ENCODE data around the gene MYO15A.

Gene MYO15A

DNA sequence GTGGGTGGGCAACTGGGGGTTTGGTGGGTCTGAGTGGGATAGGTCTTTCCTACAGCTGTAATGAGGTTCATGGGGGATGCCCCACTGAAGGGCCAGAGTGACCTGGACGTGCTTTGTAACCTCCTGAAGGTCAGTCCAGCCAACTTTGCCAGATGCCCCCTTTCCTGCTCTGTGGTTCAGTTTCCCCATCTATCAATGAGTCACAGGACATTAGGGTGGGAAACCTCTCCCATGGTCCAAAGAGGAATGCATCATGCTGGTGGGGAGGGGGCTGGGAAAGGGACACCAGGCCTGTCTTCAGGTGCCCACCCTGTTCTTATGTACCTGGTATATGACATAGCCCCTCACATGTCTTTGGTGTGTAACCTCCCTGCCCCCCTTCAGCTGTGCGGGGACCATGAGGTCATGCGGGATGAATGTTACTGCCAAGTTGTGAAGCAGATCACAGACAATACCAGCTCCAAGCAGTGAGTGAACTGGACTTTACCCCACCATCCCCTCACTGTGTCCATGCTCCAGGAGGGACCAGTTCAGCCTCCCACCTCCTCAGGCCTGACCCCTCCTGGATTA lies 51.1 kb downstream of the MYO15A start:
- Histone ChIP-seq H3K9me3 (ENCODE audit: control insufficient read depth, insufficient read depth, low read depth, low read length) (no peaks in the 10 kb centered on the region), H3K27ac (ENCODE audit: extremely low read depth, low read depth, low read length) (no peak overlapping the region), H3K36me3 (ENCODE audit: control insufficient read depth in 2 of 2, insufficient read depth in 1 of 2, low read length in 2 of 2) (no peaks in the 10 kb centered on the region), H3K4me1 (ENCODE audit: control insufficient read depth, insufficient read depth, low read length) (no peaks in the 10 kb centered on the region), H3K4me3 (ENCODE audit: low read depth, low read length) (no peak overlapping the region)
- TF ChIP-seq, protein P1, sequence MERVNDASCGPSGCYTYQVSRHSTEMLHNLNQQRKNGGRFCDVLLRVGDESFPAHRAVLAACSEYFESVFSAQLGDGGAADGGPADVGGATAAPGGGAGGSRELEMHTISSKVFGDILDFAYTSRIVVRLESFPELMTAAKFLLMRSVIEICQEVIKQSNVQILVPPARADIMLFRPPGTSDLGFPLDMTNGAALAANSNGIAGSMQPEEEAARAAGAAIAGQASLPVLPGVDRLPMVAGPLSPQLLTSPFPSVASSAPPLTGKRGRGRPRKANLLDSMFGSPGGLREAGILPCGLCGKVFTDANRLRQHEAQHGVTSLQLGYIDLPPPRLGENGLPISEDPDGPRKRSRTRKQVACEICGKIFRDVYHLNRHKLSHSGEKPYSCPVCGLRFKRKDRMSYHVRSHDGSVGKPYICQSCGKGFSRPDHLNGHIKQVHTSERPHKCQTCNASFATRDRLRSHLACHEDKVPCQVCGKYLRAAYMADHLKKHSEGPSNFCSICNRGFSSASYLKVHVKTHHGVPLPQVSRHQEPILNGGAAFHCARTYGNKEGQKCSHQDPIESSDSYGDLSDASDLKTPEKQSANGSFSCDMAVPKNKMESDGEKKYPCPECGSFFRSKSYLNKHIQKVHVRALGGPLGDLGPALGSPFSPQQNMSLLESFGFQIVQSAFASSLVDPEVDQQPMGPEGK (tag by site-specific recombination; IDR thresholded peaks at IDR 0.05) = peak; percentile 26; the same call in 1 of the 2 replicates
- TF ChIP-seq ZSCAN23 (tag by site-specific recombination; IDR thresholded peaks at IDR 0.05) = no peak
- no peak for TF ChIP-seq ZNF677 (tag by site-specific recombination; IDR thresholded peaks at IDR 0.05)
- TF ChIP-seq ZBTB10 (tag by site-specific recombination; IDR thresholded peaks at IDR 0.05) = no peak
- TF ChIP-seq KLF17 (tag by site-specific recombination; IDR thresholded peaks at IDR 0.05) = 0 out of 2 replicates have a peak, but pooled peaks have one; percentile 63
- TF ChIP-seq ZNF274 (IDR thresholded peaks at IDR 0.05; ENCODE audit: low read length) = no peak
- TF ChIP-seq ZNF274 (tag by site-specific recombination; IDR thresholded peaks at IDR 0.05; ENCODE audit: borderline replicate concordance) = no peak
- TF ChIP-seq ZNF776 (tag by site-specific recombination; IDR thresholded peaks at IDR 0.05; ENCODE audit: borderline replicate concordance) = no peak
- no peak for TF ChIP-seq ZNF155 (tag by site-specific recombination; IDR thresholded peaks at IDR 0.05)
- no peak for TF ChIP-seq ZNF174 (tag by site-specific recombination; IDR thresholded peaks at IDR 0.05)
- TF ChIP-seq ZNF629 (tag by site-specific recombination; IDR thresholded peaks at IDR 0.05) = peak; percentile 28; the same call in 1 of the 2 replicates
- TF ChIP-seq ZNF600 (tag by site-specific recombination; IDR thresholded peaks at IDR 0.05) = peak; percentile 35; the same call in 1 of the 2 replicates
- TF ChIP-seq FEZF1 (tag by site-specific recombination; IDR thresholded peaks at IDR 0.05) = no peak
- CTCF ChIA-PET = interaction anchor here (1.8 kb wide), 1 partner anchor 18 kb away, joined by 7 read pairs; no protein-coding TSS in a partner anchor
- POLR2A ChIA-PET = interaction anchor here (2.0 kb wide), 1 partner anchor 24 kb away, joined by 8 read pairs; the partner anchor contains the start of gene ALKBH5

DNA sequence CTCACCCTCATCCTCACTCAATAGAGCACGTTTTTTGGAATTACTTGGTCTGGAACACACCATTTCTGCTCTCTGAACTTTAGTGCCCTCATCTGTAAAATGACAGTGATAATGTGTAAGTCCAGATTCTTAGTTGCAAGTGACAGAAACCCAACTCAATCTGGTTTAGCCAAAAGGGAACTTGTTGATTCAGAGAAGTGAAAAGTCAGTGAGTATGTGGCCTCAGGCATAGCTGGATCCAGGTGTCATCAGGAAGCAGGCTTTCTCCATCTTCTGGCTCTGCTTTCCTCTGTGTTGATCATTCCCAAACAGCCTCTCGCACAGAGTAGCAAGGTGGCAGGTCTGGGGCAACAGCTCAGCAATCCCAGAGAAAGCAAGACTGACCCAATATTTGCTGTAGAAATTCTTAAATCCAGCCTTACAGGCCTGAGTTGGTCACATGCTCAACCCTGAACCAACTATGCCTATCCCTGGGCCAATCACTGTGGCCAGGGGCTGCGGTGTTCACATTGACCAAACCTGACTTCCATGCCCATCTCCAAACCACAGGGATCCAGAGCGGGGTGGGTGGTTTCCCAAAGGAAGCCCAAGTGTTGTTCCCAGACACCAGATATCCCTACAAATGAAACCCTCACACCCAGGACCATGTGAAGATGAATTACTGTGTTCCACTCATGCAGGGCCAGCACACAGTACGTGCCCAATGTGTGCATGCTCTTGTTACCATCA lies 51.7 kb downstream of the MYO15A start:
- Histone ChIP-seq H3K27ac (ENCODE audit: extremely low read depth, low read depth, low read length) (no peak overlapping the region), H3K4me3 (ENCODE audit: low read depth, low read length) (no peak overlapping the region), H3K9me3 (ENCODE audit: control insufficient read depth, insufficient read depth, low read depth, low read length) (no peaks in the 10 kb centered on the region), H3K36me3 (ENCODE audit: control insufficient read depth in 2 of 2, insufficient read depth in 1 of 2, low read length in 2 of 2) (no peaks in the 10 kb centered on the region), H3K4me1 (ENCODE audit: control insufficient read depth, insufficient read depth, low read length) (no peaks in the 10 kb centered on the region)
- TF ChIP-seq, protein P2, sequence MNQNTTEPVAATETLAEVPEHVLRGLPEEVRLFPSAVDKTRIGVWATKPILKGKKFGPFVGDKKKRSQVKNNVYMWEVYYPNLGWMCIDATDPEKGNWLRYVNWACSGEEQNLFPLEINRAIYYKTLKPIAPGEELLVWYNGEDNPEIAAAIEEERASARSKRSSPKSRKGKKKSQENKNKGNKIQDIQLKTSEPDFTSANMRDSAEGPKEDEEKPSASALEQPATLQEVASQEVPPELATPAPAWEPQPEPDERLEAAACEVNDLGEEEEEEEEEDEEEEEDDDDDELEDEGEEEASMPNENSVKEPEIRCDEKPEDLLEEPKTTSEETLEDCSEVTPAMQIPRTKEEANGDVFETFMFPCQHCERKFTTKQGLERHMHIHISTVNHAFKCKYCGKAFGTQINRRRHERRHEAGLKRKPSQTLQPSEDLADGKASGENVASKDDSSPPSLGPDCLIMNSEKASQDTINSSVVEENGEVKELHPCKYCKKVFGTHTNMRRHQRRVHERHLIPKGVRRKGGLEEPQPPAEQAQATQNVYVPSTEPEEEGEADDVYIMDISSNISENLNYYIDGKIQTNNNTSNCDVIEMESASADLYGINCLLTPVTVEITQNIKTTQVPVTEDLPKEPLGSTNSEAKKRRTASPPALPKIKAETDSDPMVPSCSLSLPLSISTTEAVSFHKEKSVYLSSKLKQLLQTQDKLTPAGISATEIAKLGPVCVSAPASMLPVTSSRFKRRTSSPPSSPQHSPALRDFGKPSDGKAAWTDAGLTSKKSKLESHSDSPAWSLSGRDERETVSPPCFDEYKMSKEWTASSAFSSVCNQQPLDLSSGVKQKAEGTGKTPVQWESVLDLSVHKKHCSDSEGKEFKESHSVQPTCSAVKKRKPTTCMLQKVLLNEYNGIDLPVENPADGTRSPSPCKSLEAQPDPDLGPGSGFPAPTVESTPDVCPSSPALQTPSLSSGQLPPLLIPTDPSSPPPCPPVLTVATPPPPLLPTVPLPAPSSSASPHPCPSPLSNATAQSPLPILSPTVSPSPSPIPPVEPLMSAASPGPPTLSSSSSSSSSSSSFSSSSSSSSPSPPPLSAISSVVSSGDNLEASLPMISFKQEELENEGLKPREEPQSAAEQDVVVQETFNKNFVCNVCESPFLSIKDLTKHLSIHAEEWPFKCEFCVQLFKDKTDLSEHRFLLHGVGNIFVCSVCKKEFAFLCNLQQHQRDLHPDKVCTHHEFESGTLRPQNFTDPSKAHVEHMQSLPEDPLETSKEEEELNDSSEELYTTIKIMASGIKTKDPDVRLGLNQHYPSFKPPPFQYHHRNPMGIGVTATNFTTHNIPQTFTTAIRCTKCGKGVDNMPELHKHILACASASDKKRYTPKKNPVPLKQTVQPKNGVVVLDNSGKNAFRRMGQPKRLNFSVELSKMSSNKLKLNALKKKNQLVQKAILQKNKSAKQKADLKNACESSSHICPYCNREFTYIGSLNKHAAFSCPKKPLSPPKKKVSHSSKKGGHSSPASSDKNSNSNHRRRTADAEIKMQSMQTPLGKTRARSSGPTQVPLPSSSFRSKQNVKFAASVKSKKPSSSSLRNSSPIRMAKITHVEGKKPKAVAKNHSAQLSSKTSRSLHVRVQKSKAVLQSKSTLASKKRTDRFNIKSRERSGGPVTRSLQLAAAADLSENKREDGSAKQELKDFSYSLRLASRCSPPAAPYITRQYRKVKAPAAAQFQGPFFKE (tag by site-specific recombination; IDR thresholded peaks at IDR 0.05; ENCODE audit: borderline replicate concordance) = no peak
- TF ChIP-seq SCRT2 (tag by site-specific recombination; IDR thresholded peaks at IDR 0.05) = peak; percentile 76
- TF ChIP-seq, protein P3, sequence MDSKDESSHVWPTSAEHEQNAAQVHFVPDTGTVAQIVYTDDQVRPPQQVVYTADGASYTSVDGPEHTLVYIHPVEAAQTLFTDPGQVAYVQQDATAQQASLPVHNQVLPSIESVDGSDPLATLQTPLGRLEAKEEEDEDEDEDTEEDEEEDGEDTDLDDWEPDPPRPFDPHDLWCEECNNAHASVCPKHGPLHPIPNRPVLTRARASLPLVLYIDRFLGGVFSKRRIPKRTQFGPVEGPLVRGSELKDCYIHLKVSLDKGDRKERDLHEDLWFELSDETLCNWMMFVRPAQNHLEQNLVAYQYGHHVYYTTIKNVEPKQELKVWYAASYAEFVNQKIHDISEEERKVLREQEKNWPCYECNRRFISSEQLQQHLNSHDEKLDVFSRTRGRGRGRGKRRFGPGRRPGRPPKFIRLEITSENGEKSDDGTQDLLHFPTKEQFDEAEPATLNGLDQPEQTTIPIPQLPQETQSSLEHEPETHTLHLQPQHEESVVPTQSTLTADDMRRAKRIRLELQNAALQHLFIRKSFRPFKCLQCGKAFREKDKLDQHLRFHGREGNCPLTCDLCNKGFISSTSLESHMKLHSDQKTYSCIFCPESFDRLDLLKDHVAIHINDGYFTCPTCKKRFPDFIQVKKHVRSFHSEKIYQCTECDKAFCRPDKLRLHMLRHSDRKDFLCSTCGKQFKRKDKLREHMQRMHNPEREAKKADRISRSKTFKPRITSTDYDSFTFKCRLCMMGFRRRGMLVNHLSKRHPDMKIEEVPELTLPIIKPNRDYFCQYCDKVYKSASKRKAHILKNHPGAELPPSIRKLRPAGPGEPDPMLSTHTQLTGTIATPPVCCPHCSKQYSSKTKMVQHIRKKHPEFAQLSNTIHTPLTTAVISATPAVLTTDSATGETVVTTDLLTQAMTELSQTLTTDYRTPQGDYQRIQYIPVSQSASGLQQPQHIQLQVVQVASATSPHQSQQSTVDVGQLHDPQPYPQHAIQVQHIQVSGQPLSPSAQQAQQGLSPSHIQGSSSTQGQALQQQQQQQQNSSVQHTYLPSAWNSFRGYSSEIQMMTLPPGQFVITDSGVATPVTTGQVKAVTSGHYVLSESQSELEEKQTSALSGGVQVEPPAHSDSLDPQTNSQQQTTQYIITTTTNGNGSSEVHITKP (tag by site-specific recombination; IDR thresholded peaks at IDR 0.05) = 0 out of 2 replicates have a peak, but pooled peaks have one; percentile 42
- TF ChIP-seq ZBTB20 (tag by site-specific recombination; IDR thresholded peaks at IDR 0.05) = peak; percentile 64
- ChIA-PET POLR2A (interaction anchor here (2.0 kb wide), 1 partner anchor 23 kb away, joined by 8 read pairs; the partner anchor contains the start of gene ALKBH5), CTCF (interaction anchor here (0.8 to 1.8 kb wide), 3 partner anchors 19 to 95 kb away, joined by 3 to 7 read pairs (median 3); no protein-coding TSS in a partner anchor)

Measured in HEK293 (cell line).